Islet of Langerhans (tissue), 1 donor: ENCODE measurements around the gene YY1.
"Not testable (repeated sequence)": the region's sequence is repeated elsewhere in the genome, so short reads cannot be mapped to it uniquely, and the experiment has no call there.

ENCODE experiments used
- FAIRE-seq: peaks from one replicate; lab custom pipeline; 2011; peaks lifted over from hg19 to GRCh38; lab: Jason Lieb, UNC

YY1 gene

GRCh38 chr14:100297320-100298300 lies 58.7 kb downstream of the YY1 start:
- FAIRE-seq = no peak

- FAIRE-seq = no peak
Observed at GRCh38 chr14:100298551-100299237, 59.8 kb downstream of the YY1 start.

GRCh38 chr14:100299238-100299560 lies 60.3 kb downstream of the YY1 start:
- no peak for FAIRE-seq

GRCh38 chr14:100302616-100303015 lies 63.7 kb downstream of the YY1 start:
- FAIRE-seq = no peak

- FAIRE-seq = no peak
Observed at GRCh38 chr14:100303179-100303578, 64.2 kb downstream of the YY1 start.

GRCh38 chr14:100303925-100304324 lies 65.0 kb downstream of the YY1 start:
- no peak for FAIRE-seq

- FAIRE-seq = no peak
Observed at GRCh38 chr14:100304825-100305323, 65.9 kb downstream of the YY1 start.

- FAIRE-seq = no peak
Observed at GRCh38 chr14:100305324-100306100, 66.6 kb downstream of the YY1 start.

GRCh38 chr14:100306101-100306997 lies 67.4 kb downstream of the YY1 start, which contains the start of gene SLC25A29:
Gene SLC25A29 (minus strand): TSS chr14:100306444. CDS start chr14:100306232, 212 bp downstream.
- no peak for FAIRE-seq

GRCh38 chr14:100306998-100307765 lies 68.2 kb downstream of the YY1 start:
- FAIRE-seq = no peak

GRCh38 chr14:100307766-100308426 lies 69.0 kb downstream of the YY1 start:
- no peak for FAIRE-seq

GRCh38 chr14:100308427-100308792 lies 69.5 kb downstream of the YY1 start:
- not testable (repeated sequence) for FAIRE-seq

- no peak for FAIRE-seq
Observed at GRCh38 chr14:100309028-100309737, 70.2 kb downstream of the YY1 start.

GRCh38 chr14:100312110-100312876 lies 73.3 kb downstream of the YY1 start:
- FAIRE-seq = not testable (repeated sequence)

GRCh38 chr14:100312877-100313400 lies 74.0 kb downstream of the YY1 start:
- FAIRE-seq = no peak

GRCh38 chr14:100313464-100314230 lies 74.7 kb downstream of the YY1 start:
- FAIRE-seq = no peak

GRCh38 chr14:100314724-100315123 lies 75.8 kb downstream of the YY1 start:
- no peak for FAIRE-seq

GRCh38 chr14:100317389-100317788 lies 78.4 kb downstream of the YY1 start:
- no peak for FAIRE-seq
